GM12874 (cell line): Measurements from ENCODE around the gene ATPAF1.

Experiments
- TF ChIP-seq, protein P1 (sequence below): IDR thresholded peaks from 2 replicates; pipeline ENCODE4 v1.5.1; 2011; ENCODE audit warnings: low read depth, mild to moderate bottlenecking, control low read depth, low read length, moderate library complexity; ENCODE audit not compliant: insufficient read depth

ATPAF1 gene

DNA sequence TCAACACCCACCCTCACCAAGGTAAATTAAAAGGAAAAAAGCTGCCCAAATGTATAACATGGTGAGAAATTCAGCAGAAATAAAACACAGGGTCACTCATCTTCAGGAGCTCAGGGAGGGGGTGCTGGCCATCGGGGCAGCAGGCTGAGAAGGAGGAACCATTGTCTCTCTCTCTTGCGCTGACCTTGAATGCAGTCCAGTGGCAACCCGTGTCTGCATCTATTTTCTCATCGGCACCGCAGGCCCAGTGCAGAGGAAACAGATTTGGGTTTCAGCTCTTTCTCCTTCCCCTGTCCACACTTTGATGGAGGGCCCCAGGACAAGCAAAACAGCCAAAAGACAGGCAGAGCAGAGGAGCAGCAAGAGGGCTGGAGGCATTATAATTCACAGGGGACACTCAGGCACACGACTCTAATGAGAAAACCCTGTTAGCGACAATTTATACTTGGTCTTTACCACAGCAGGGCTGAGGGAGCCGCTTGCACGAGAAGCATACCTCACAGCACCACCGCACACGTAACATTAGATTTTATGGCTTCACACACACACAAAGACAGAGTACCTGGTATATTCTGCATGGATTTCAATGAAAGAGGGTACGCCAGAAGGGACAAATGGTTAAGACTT is 82.7 kb downstream of the ATPAF1 start:
- TF ChIP-seq, protein P1, sequence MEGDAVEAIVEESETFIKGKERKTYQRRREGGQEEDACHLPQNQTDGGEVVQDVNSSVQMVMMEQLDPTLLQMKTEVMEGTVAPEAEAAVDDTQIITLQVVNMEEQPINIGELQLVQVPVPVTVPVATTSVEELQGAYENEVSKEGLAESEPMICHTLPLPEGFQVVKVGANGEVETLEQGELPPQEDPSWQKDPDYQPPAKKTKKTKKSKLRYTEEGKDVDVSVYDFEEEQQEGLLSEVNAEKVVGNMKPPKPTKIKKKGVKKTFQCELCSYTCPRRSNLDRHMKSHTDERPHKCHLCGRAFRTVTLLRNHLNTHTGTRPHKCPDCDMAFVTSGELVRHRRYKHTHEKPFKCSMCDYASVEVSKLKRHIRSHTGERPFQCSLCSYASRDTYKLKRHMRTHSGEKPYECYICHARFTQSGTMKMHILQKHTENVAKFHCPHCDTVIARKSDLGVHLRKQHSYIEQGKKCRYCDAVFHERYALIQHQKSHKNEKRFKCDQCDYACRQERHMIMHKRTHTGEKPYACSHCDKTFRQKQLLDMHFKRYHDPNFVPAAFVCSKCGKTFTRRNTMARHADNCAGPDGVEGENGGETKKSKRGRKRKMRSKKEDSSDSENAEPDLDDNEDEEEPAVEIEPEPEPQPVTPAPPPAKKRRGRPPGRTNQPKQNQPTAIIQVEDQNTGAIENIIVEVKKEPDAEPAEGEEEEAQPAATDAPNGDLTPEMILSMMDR: no peak

DNA sequence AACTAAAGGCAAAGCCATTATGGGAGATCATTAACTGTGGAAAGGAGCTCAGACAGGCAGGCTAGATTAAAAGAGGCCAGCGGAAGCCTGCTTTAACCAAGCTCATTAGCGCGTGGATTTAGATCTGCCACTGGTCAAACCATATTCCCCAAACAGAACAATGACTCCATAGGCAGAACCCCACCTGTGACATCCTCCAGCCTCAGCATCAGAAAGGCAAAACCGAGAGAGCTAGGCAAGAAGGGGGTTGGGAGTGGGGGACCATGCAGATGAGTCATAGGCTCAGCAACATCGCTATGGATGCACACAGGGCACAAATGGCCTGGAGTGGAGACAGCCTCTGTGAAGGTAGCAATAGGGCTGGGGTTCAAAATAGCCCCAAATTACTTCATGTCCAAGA is 84.7 kb downstream of the ATPAF1 start:
- TF ChIP-seq, protein P1: no peak

DNA sequence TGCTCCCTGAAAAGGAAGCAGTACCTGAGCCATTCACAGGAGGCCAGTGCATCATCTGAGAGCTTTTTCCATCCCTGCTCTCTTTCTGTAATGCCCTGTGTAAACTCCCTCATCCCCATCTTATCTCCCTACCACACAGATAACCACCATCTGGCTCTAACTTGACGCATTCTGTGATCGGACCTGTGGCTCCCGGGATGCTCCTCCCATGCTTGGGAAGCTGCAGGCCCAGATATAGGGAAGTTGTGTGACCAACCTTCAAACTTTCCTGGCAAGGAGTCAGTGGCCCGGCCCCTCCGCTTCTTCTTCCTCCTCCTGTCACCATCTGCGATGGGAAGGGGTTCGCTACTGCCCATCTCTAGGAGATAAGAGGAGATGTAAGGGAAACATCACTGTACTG is 85.2 kb downstream of the ATPAF1 start:
- TF ChIP-seq, protein P1: no peak
